ENCODE results near the gene CCBE1.

DNA sequence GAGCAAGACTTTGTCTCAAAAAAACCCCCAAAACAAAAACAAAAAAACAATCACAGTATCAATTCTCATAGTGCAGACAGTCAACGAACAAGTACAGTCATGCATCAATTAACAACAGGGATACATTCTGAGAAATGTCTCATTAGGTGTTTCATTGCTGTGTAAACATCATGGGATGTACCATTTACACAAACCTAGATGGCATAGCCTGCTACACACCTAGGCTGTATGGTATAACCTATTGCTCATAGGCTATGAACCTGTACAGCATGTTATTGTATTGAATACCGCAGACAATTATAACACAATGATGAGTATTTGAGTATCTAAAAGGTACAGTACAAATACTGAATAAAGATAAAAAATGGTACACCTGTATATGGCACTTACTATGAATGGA, 270.4 kb downstream of the CCBE1 start:
- no peak for TF ChIP-seq TCFL5 (CRISPR knock-in tag; conservative IDR thresholded peaks at IDR 0.05)
- TF ChIP-seq CEBPB (tag; IDR thresholded peaks at IDR 0.05): no peak
- TF ChIP-seq ELF1 (tag; IDR thresholded peaks at IDR 0.05): no peak
- TF ChIP-seq NR1H2 (CRISPR knock-in tag; IDR thresholded peaks at IDR 0.05): no peak
- no peak for TF ChIP-seq PHB (CRISPR knock-in tag; IDR thresholded peaks at IDR 0.05)
- no peak for TF ChIP-seq EP300 (IDR thresholded peaks at IDR 0.05; ENCODE audit: low read length)
- no peak for TF ChIP-seq RAD21 (CRISPR knock-in tag; conservative IDR thresholded peaks at IDR 0.05 in 1 of 2, IDR thresholded peaks at IDR 0.05 in 1 of 2)
- no peak for TF ChIP-seq ZNF174 (CRISPR knock-in tag; IDR thresholded peaks at IDR 0.05)
- no peak for TF ChIP-seq FOXA1 (IDR thresholded peaks at IDR 0.05; ENCODE audit: borderline replicate concordance)
- TF ChIP-seq DPF2 (IDR thresholded peaks at IDR 0.05): no peak
- no peak for TF ChIP-seq POLR2AphosphoS5 (IDR thresholded peaks at IDR 0.05; ENCODE audit: control insufficient read depth, insufficient read depth, low read depth, low read length)
- TF ChIP-seq HCFC1 (IDR thresholded peaks at IDR 0.05; ENCODE audit: low read depth, low read length): no peak
